T-helper 2 cell treated with Interferon-gamma antibody and Interleukin-4, amounts not matched to agents 5 μg/mL and 100 μg/mL, for 36 hours (primary cell): ENCODE data around the gene TMEM80.
"Not testable (repeated sequence)": the region's sequence is repeated elsewhere in the genome, so short reads cannot be mapped to it uniquely, and the experiment has no call there.

Source experiments
- DNase-seq: peaks from one replicate; pipeline ENCODE4 v3.0.0; 2021; ENCODE audit warnings: low spot score
- H3K27ac Mint-ChIP-seq: one replicate; pipeline ENCODE4 v1.8.0; 2021; ENCODE audit warnings: mild to moderate bottlenecking, mixed read lengths
- H3K27me3 Mint-ChIP-seq: one replicate; pipeline ENCODE4 v1.8.0; 2021; ENCODE audit warnings: low read depth, mixed read lengths
- H3K36me3 Mint-ChIP-seq: one replicate; pipeline ENCODE4 v1.8.0; 2021; ENCODE audit warnings: low read depth, mixed read lengths
- H3K4me1 Mint-ChIP-seq: one replicate; pipeline ENCODE4 v1.8.0; 2021; ENCODE audit warnings: low read depth, mixed read lengths
- H3K4me3 Mint-ChIP-seq: one replicate; pipeline ENCODE4 v1.8.0; 2022; ENCODE audit warnings: mild to moderate bottlenecking, moderate library complexity, mixed read lengths
- H3K9me3 Mint-ChIP-seq: one replicate; pipeline ENCODE4 v1.8.0; 2021; ENCODE audit warnings: mixed read lengths

Gene TMEM80

GRCh38 chr11:725624-726202 lies 30.1 kb downstream of the TMEM80 start:
- no peaks in the 10 kb centered on the region for H3K36me3 Mint-ChIP-seq
- no peak overlapping the region for H3K27ac Mint-ChIP-seq
- peaks cover 20% of the 10 kb centered on the region for H3K27me3 Mint-ChIP-seq
- no peaks in the 10 kb centered on the region for H3K9me3 Mint-ChIP-seq
- peak overlapping the region; percentile 77 for H3K4me3 Mint-ChIP-seq
- H3K4me1 Mint-ChIP-seq = peaks cover 10% of the 10 kb centered on the region
- no peak for DNase-seq

- peak overlapping the region; percentile 54 for H3K4me3 Mint-ChIP-seq
- H3K36me3 Mint-ChIP-seq = no peaks in the 10 kb centered on the region
- peaks cover 17% of the 10 kb centered on the region for H3K27me3 Mint-ChIP-seq
- H3K27ac Mint-ChIP-seq = peak overlapping the region; percentile 36
- no peaks in the 10 kb centered on the region for H3K9me3 Mint-ChIP-seq
- DNase-seq = peak; percentile 57
- H3K4me1 Mint-ChIP-seq = peaks cover 8% of the 10 kb centered on the region
Observed at GRCh38 chr11:726278-727220, 30.9 kb downstream of the TMEM80 start.

GRCh38 chr11:727281-727701 lies 31.7 kb downstream of the TMEM80 start:
- no peak overlapping the region for H3K27ac Mint-ChIP-seq
- H3K9me3 Mint-ChIP-seq = no peaks in the 10 kb centered on the region
- H3K4me1 Mint-ChIP-seq = peaks cover 8% of the 10 kb centered on the region
- DNase-seq = no peak
- H3K27me3 Mint-ChIP-seq = peaks cover 13% of the 10 kb centered on the region
- H3K4me3 Mint-ChIP-seq = no peak overlapping the region
- no peaks in the 10 kb centered on the region for H3K36me3 Mint-ChIP-seq

- H3K4me3 Mint-ChIP-seq = no peak overlapping the region
- H3K27ac Mint-ChIP-seq = no peak overlapping the region
- DNase-seq = peak; percentile 83
- no peaks in the 10 kb centered on the region for H3K36me3 Mint-ChIP-seq
- H3K4me1 Mint-ChIP-seq = peaks cover 6% of the 10 kb centered on the region
- H3K27me3 Mint-ChIP-seq = peaks cover 11% of the 10 kb centered on the region
- no peaks in the 10 kb centered on the region for H3K9me3 Mint-ChIP-seq
Observed at GRCh38 chr11:727859-728748, 32.5 kb downstream of the TMEM80 start.

- H3K9me3 Mint-ChIP-seq = no peaks in the 10 kb centered on the region
- no peaks in the 10 kb centered on the region for H3K36me3 Mint-ChIP-seq
- no peak overlapping the region for H3K4me3 Mint-ChIP-seq
- no peak overlapping the region for H3K27ac Mint-ChIP-seq
- peaks cover 8% of the 10 kb centered on the region for H3K27me3 Mint-ChIP-seq
- peaks cover 2% of the 10 kb centered on the region for H3K4me1 Mint-ChIP-seq
- no peak for DNase-seq
Observed at GRCh38 chr11:728901-729491, 33.4 kb downstream of the TMEM80 start.

GRCh38 chr11:729492-730074 lies 34.0 kb downstream of the TMEM80 start:
- H3K27me3 Mint-ChIP-seq = peaks cover 6% of the 10 kb centered on the region
- DNase-seq = no peak
- no peak overlapping the region for H3K4me3 Mint-ChIP-seq
- no peak overlapping the region for H3K27ac Mint-ChIP-seq
- H3K4me1 Mint-ChIP-seq = peaks cover 2% of the 10 kb centered on the region
- no peaks in the 10 kb centered on the region for H3K9me3 Mint-ChIP-seq
- H3K36me3 Mint-ChIP-seq = no peaks in the 10 kb centered on the region

GRCh38 chr11:733072-733471 lies 37.5 kb downstream of the TMEM80 start:
- peaks cover 7% of the 10 kb centered on the region for H3K27me3 Mint-ChIP-seq
- no peak for DNase-seq
- peaks cover 13% of the 10 kb centered on the region for H3K4me1 Mint-ChIP-seq
- no peaks in the 10 kb centered on the region for H3K9me3 Mint-ChIP-seq
- no peak overlapping the region for H3K4me3 Mint-ChIP-seq
- H3K36me3 Mint-ChIP-seq = no peaks in the 10 kb centered on the region
- H3K27ac Mint-ChIP-seq = no peak overlapping the region

GRCh38 chr11:734541-734940 lies 38.9 kb downstream of the TMEM80 start:
- H3K36me3 Mint-ChIP-seq, H3K27ac Mint-ChIP-seq, DNase-seq, H3K9me3 Mint-ChIP-seq, H3K4me3 Mint-ChIP-seq: not testable (repeated sequence)
- H3K27me3 Mint-ChIP-seq = peaks cover 16% of the 10 kb centered on the region
- peaks cover 14% of the 10 kb centered on the region for H3K4me1 Mint-ChIP-seq

- H3K4me1 Mint-ChIP-seq = peaks cover 14% of the 10 kb centered on the region
- no peak overlapping the region for H3K27ac Mint-ChIP-seq
- H3K9me3 Mint-ChIP-seq = no peaks in the 10 kb centered on the region
- peaks cover 16% of the 10 kb centered on the region for H3K27me3 Mint-ChIP-seq
- H3K4me3 Mint-ChIP-seq = peak overlapping the region; percentile 73
- H3K36me3 Mint-ChIP-seq = no peaks in the 10 kb centered on the region
- DNase-seq = no peak
Observed at GRCh38 chr11:737366-737765, 41.8 kb downstream of the TMEM80 start.

- H3K4me1 Mint-ChIP-seq = peaks cover 14% of the 10 kb centered on the region
- H3K4me3 Mint-ChIP-seq = peak overlapping the region; percentile 73
- H3K9me3 Mint-ChIP-seq, DNase-seq, H3K36me3 Mint-ChIP-seq: not testable (repeated sequence)
- peak overlapping the region; percentile 35 for H3K27ac Mint-ChIP-seq
- peaks cover 16% of the 10 kb centered on the region for H3K27me3 Mint-ChIP-seq
Observed at GRCh38 chr11:737899-738298, 42.3 kb downstream of the TMEM80 start.

GRCh38 chr11:742156-742546 lies 46.5 kb downstream of the TMEM80 start:
- Mint-ChIP-seq H3K9me3 (no peaks in the 10 kb centered on the region), H3K36me3 (no peaks in the 10 kb centered on the region), H3K4me1 (peaks cover 14% of the 10 kb centered on the region), H3K4me3 (no peak overlapping the region), H3K27ac (no peak overlapping the region), H3K27me3 (peaks cover 13% of the 10 kb centered on the region)
- DNase-seq = no peak

GRCh38 chr11:742571-743201 lies 47.1 kb downstream of the TMEM80 start:
- Mint-ChIP-seq H3K9me3 (no peaks in the 10 kb centered on the region), H3K27me3 (peaks cover 13% of the 10 kb centered on the region), H3K27ac (no peak overlapping the region), H3K4me1 (peaks cover 9% of the 10 kb centered on the region), H3K36me3 (no peaks in the 10 kb centered on the region), H3K4me3 (no peak overlapping the region)
- DNase-seq = no peak

GRCh38 chr11:745428-745827 lies 49.8 kb downstream of the TMEM80 start:
- Mint-ChIP-seq H3K9me3 (no peaks in the 10 kb centered on the region), H3K27ac (no peak overlapping the region), H3K4me1 (peaks cover 17% of the 10 kb centered on the region), H3K4me3 (no peak overlapping the region), H3K27me3 (no peaks in the 10 kb centered on the region), H3K36me3 (peaks cover 2% of the 10 kb centered on the region)
- no peak for DNase-seq
